ENCODE measurements around the gene MEIS3. TPM values are rescaled to one million over a fixed set of nuclear protein-coding genes. Genes with fewer than 3 reads are reported as not detected.

Gene MEIS3
- total and polyA plus RNA-seq, 9 of the 15 experiments (the other 6 are each of a cell fraction or from before 2014, with no cell fraction given), result 0.06 to 0.80 (median 0.25) TPM; not detected in 1

GRCh38 chr19:47444388-47444821 lies 25.1 kb upstream of the MEIS3 start (continued):
- peak; percentile 67; the same call in 1 of the 2 replicates for TF ChIP-seq TFAP4 (CRISPR knock-in tag; IDR thresholded peaks at IDR 0.05; ENCODE audit: borderline replicate concordance)
- TF ChIP-seq RHOXF2B (CRISPR knock-in tag; conservative IDR thresholded peaks at IDR 0.05), result no peak
- no peak for TF ChIP-seq ZSCAN32 (CRISPR knock-in tag; IDR thresholded peaks at IDR 0.05)

- BruUV-seq (replicated peaks), result no TSS peak
- peaks cover 11 to 39% of the 10 kb centered on the region in 2 experiments; a peak in 4 of 5 replicates for H3K4me1 ChIP-seq (replicated peaks in 1 of 2; ENCODE audit: control insufficient read depth in 2 of 2, insufficient read depth in 2 of 2, low read length in 2 of 2)
- 0 out of 2 replicates have a peak, but pooled peaks have one; percentile 22 for TF ChIP-seq EGR1 (conservative IDR thresholded peaks at IDR 0.05)
- TF ChIP-seq ZNF24 (IDR thresholded peaks at IDR 0.05), result no peak
- no peak for TF ChIP-seq ZBTB9 (CRISPR knock-in tag; IDR thresholded peaks at IDR 0.05)
- TF ChIP-seq BMI1 (IDR thresholded peaks at IDR 0.05; ENCODE audit: low read length), result no peak
- no peak for TF ChIP-seq ZNF282 (CRISPR knock-in tag; IDR thresholded peaks at IDR 0.05)
- no peak for TF ChIP-seq ELK1 (CRISPR knock-in tag; IDR thresholded peaks at IDR 0.05)
- intact Hi-C loops (cut with micrococcal nuclease), result loop anchor here (10.0 kb wide), 1 partner anchor 161 kb away; the partner anchor contains the start of gene BICRA
- peaks cover 12% of the 10 kb centered on the region; the same call in 1 of the 2 replicates for H4K20me1 ChIP-seq (replicated peaks; ENCODE audit: control insufficient read depth, insufficient read depth, low read length)
- H3K27me3 ChIP-seq (ENCODE audit: control insufficient read depth in 2 of 2, insufficient read depth in 2 of 2, low read length in 2 of 2), result peaks cover 15 to 23% of the 10 kb centered on the region in 2 experiments; a peak in 4 of 5 replicates
- no peak overlapping the region for H3K4me2 ChIP-seq (ENCODE audit: insufficient read depth, low read length)
- DNase-seq (ENCODE audit: extremely low read depth in 1 of 4, low spot score in 3 of 4) (no peak), ATAC-seq (no peak), FAIRE-seq (no peak)
- no peaks in the 10 kb centered on the region for H3K36me3 ChIP-seq (ENCODE audit: control insufficient read depth, insufficient read depth, low read length)
- H2AFZ ChIP-seq (ENCODE audit: low read depth, low read length), result no peak overlapping the region
- H3K79me2 ChIP-seq (ENCODE audit: control insufficient read depth, insufficient read depth, low read length), result no peaks in the 10 kb centered on the region
- H3K27ac ChIP-seq (ENCODE audit: extremely low read depth, low read depth, low read length), result no peak overlapping the region
- peaks cover 8% of the 10 kb centered on the region for H3K9me1 ChIP-seq (ENCODE audit: control insufficient read depth, insufficient read depth, low read length)
- H3K9ac ChIP-seq (ENCODE audit: insufficient read depth in 1 of 2, low read depth in 2 of 2, low read length in 2 of 2), result no peak overlapping the region
- no peaks in the 10 kb centered on the region for H3K9me3 ChIP-seq (replicated peaks; ENCODE audit: control insufficient read depth, insufficient read depth, low read depth, low read length)
- ChIA-PET CTCF (ENCODE audit: low intra/inter-chr PET ratio) (no interaction called here), POLR2A (no interaction called here)
- WGBS (ENCODE audit: insufficient coverage, low coverage, missing lambda C conversion rate), result 0% methylated on average over 11 of the region's 12 CpGs
- H3K4me3 ChIP-seq, result no peak overlapping the region
- in situ Hi-C loops (cut with MboI), result no loop called here
These were observed 24.0 kb upstream of the MEIS3 start for GRCh38 chr19:47443331-47443730.
